Transverse colon (tissue), 3 donors: ENCODE data around the gene KIN.

ENCODE experiments used
- EP300 ChIP-seq: sonication (generic); formaldehyde crosslinking; IDR thresholded peaks from one replicate; pipeline ENCODE4 v1.6.1; 2017; ENCODE audit warnings: antibody characterized with exemption, low read depth
- POLR2A ChIP-seq: fragments of 450-650 bp; IDR thresholded peaks from one replicate; pipeline ENCODE4 v1.6.1; 2016; ENCODE audit warnings: antibody characterized with exemption, mild to moderate bottlenecking, moderate library complexity
- TF ChIP-seq, protein P1 (sequence below), 5 experiments: fragments of 200-600 bp in 3 of 5; fragments of 450-650 bp in 2 of 5; sonication (generic) in 3 of 5; IDR thresholded peaks; 1 replicate in 2 of 5; 2 replicates in 3 of 5; pipeline ENCODE4 v1.5.1; 2016 to 2017; ENCODE audit warnings: antibody characterized with exemption in 5 of 5, inconsistent platforms in 3 of 5, mild to moderate bottlenecking in 2 of 5, moderate library complexity in 1 of 5

DNA sequence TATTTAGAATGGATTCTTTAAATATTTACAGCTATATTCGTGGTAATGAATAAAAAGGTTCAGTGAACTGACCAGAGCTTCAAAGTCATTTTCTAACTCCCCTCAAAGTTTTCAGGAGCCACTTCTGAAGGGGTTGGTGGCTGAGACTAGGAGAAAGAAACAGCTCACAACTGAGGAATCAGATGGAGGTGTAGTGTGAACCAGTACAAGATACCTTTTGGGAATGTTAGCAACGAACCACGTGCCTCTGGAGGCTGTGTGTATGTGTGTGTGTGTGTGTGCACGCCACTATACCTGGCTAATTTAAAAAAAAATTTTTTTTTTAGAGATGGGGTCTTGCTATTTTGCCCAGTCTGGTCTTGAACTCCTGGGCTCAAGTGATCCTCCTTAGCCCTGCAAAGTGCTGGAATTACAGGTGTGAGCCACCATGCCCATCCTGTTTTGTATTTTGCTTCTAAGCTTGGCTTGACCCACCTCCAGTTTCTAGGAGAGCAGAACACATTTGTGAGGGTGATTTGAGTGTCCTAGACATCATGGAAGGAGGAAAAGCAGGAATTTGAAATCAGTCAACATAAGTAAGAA lies 21.0 kb upstream of the KIN start:
- TF ChIP-seq, protein P1, sequence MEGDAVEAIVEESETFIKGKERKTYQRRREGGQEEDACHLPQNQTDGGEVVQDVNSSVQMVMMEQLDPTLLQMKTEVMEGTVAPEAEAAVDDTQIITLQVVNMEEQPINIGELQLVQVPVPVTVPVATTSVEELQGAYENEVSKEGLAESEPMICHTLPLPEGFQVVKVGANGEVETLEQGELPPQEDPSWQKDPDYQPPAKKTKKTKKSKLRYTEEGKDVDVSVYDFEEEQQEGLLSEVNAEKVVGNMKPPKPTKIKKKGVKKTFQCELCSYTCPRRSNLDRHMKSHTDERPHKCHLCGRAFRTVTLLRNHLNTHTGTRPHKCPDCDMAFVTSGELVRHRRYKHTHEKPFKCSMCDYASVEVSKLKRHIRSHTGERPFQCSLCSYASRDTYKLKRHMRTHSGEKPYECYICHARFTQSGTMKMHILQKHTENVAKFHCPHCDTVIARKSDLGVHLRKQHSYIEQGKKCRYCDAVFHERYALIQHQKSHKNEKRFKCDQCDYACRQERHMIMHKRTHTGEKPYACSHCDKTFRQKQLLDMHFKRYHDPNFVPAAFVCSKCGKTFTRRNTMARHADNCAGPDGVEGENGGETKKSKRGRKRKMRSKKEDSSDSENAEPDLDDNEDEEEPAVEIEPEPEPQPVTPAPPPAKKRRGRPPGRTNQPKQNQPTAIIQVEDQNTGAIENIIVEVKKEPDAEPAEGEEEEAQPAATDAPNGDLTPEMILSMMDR (IDR thresholded peaks at IDR 0.05), result no peak
- TF ChIP-seq EP300 (no peak), POLR2A (no peak)
